K562 (cell line): Measurements from ENCODE around the gene MGAT4C. TPM values are rescaled to one million over a fixed set of nuclear protein-coding genes. Genes with fewer than 3 reads are reported as not detected.

Experiments used
- ARNT ChIP-seq, 2 experiments: fragments of 450-650 bp; IDR thresholded peaks; 2 replicates each; pipeline ENCODE4 v1.6.1; 2016; ENCODE audit warnings: mild to moderate bottlenecking in 1 of 2
- GTF2F1 ChIP-seq: IDR thresholded peaks from 2 replicates; pipeline ENCODE4 v1.6.1; 2011; ENCODE audit warnings: low read depth, low read length, improper control_type of control experiment
- HNRNPH1 ChIP-seq: fragments of 200-400 bp; formaldehyde crosslinking; optimal IDR thresholded peaks from 2 replicates; pipeline ENCODE3; 2017; ENCODE audit warnings: low read depth, mild to moderate bottlenecking, low read length, moderate library complexity
- MCM3 ChIP-seq: fragments of 450-650 bp; IDR thresholded peaks from 2 replicates; pipeline ENCODE4 v1.6.1; 2016
- MYBL2 ChIP-seq, 2 experiments: fragments of 450-650 bp in 1 of 2; sonication (generic) in 1 of 2; formaldehyde crosslinking in 1 of 2; IDR thresholded peaks; 2 replicates each; pipeline versions ENCODE4 v1.6.1 to v1.8.1; 2017 to 2022; ENCODE audit warnings: borderline replicate concordance in 1 of 2, inconsistent platforms in 1 of 2, low read depth in 1 of 2, mild to moderate bottlenecking in 1 of 2, missing genetic modification reagents in 1 of 2, moderate library complexity in 1 of 2
- NFXL1 ChIP-seq: fragments of 450-650 bp; formaldehyde crosslinking; IDR thresholded peaks from 2 replicates; pipeline ENCODE4 v1.4.0; 2021; ENCODE audit warnings: mild to moderate bottlenecking
- ZNF282 ChIP-seq: sonication (generic); formaldehyde crosslinking; IDR thresholded peaks from 2 replicates; pipeline ENCODE4 v1.8.1; 2023; ENCODE audit warnings: missing genetic modification reagents
- polyA plus RNA-seq, 8 experiments: library from polyadenylated mRNA; depleted of rRNA in 4 of 8; stranded (reverse) in 5 of 8; unstranded in 3 of 8; fragments of >200 nt; fragmentation: Nextera tagmentation in 2 of 8; fragmentation: Illumina TruSeq in 1 of 8; extraction: Ambion mirVana in 2 of 8; extraction: Trizol in 1 of 8; gene quantifications; 2 replicates each; pipeline versions ENCODE4 v1.2.1 to v1.2.3, GENCODE V29; 2011 to 2014; ENCODE audit warnings: inconsistent platforms in 1 of 8, missing spikeins in 1 of 8
- total RNA-seq, 7 experiments: library from RNA; depleted of rRNA in 6 of 7; stranded (reverse); fragments of >200 nt in 6 of 7; fragmentation: Illumina TruSeq in 2 of 7; extraction: Trizol in 2 of 7; gene quantifications; 2 replicates each; pipeline versions ENCODE4 v1.2.1 to v1.2.3, GENCODE V29; 2011 to 2021; ENCODE audit warnings: low replicate concordance in 1 of 7
- TF ChIP-seq, protein P1 (sequence below): sonication (generic); formaldehyde crosslinking; IDR thresholded peaks from 2 replicates; pipeline ENCODE4 v1.8.1; 2023; ENCODE audit warnings: missing genetic modification reagents, mild to moderate bottlenecking, borderline replicate concordance
- TF ChIP-seq, protein P2 (sequence below): sonication (generic); formaldehyde crosslinking; IDR thresholded peaks from 2 replicates; pipeline ENCODE4 v1.8.1; 2023; ENCODE audit warnings: mild to moderate bottlenecking, missing genetic modification reagents, moderate library complexity

MGAT4C gene
- total and polyA plus RNA-seq, 9 of the 15 experiments (the other 6 are each of a cell fraction or from before 2014, with no cell fraction given), result not detected

DNA sequence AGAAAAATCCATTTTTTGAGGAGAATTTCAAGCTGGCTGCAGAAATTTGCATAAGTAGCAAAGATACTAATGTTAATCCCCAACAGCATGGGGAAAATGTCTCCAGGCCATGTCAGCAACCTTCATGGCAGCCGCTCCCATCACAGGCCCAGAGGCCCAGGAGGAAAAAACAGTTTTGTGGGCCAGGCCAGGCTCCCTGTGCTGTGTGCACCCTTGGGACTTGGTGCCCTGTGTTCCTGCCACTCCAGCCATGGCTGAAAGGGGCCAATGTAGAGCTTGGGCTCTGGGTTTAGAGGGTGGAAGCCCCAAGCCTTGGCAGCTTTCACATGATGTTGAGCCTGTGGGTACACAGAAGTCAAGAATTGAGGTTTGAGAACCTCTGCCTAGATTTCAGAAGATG is 76.3 kb downstream of the MGAT4C start (continued):
- TF ChIP-seq, protein P1, sequence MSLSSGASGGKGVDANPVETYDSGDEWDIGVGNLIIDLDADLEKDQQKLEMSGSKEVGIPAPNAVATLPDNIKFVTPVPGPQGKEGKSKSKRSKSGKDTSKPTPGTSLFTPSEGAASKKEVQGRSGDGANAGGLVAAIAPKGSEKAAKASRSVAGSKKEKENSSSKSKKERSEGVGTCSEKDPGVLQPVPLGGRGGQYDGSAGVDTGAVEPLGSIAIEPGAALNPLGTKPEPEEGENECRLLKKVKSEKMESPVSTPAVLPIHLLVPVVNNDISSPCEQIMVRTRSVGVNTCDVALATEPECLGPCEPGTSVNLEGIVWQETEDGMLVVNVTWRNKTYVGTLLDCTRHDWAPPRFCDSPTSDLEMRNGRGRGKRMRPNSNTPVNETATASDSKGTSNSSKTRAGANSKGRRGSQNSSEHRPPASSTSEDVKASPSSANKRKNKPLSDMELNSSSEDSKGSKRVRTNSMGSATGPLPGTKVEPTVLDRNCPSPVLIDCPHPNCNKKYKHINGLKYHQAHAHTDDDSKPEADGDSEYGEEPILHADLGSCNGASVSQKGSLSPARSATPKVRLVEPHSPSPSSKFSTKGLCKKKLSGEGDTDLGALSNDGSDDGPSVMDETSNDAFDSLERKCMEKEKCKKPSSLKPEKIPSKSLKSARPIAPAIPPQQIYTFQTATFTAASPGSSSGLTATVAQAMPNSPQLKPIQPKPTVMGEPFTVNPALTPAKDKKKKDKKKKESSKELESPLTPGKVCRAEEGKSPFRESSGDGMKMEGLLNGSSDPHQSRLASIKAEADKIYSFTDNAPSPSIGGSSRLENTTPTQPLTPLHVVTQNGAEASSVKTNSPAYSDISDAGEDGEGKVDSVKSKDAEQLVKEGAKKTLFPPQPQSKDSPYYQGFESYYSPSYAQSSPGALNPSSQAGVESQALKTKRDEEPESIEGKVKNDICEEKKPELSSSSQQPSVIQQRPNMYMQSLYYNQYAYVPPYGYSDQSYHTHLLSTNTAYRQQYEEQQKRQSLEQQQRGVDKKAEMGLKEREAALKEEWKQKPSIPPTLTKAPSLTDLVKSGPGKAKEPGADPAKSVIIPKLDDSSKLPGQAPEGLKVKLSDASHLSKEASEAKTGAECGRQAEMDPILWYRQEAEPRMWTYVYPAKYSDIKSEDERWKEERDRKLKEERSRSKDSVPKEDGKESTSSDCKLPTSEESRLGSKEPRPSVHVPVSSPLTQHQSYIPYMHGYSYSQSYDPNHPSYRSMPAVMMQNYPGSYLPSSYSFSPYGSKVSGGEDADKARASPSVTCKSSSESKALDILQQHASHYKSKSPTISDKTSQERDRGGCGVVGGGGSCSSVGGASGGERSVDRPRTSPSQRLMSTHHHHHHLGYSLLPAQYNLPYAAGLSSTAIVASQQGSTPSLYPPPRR, result no peak
- no peak for TF ChIP-seq ZNF282 (CRISPR knock-in tag)
- TF ChIP-seq MYBL2 (IDR thresholded peaks at IDR 0.05; ENCODE audit: low read depth), result no peak
- TF ChIP-seq MYBL2 (CRISPR knock-in tag; IDR thresholded peaks at IDR 0.05; ENCODE audit: borderline replicate concordance), result no peak
- no peak for TF ChIP-seq NFXL1 (CRISPR knock-in tag)
- TF ChIP-seq HNRNPH1, result no peak
- TF ChIP-seq MCM3, result no peak
- TF ChIP-seq GTF2F1, result no peak
- no peak for TF ChIP-seq ARNT (IDR thresholded peaks at IDR 0.05)
- TF ChIP-seq, protein P2, sequence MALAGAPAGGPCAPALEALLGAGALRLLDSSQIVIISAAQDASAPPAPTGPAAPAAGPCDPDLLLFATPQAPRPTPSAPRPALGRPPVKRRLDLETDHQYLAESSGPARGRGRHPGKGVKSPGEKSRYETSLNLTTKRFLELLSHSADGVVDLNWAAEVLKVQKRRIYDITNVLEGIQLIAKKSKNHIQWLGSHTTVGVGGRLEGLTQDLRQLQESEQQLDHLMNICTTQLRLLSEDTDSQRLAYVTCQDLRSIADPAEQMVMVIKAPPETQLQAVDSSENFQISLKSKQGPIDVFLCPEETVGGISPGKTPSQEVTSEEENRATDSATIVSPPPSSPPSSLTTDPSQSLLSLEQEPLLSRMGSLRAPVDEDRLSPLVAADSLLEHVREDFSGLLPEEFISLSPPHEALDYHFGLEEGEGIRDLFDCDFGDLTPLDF (CRISPR knock-in tag), result no peak
